ENCODE data around the gene ETV3. TPM values are rescaled to one million over a fixed set of nuclear protein-coding genes. Genes with fewer than 3 reads are reported as not detected.

Gene ETV3
- polyA plus RNA-seq, 1 donor: 13.7 TPM

DNA sequence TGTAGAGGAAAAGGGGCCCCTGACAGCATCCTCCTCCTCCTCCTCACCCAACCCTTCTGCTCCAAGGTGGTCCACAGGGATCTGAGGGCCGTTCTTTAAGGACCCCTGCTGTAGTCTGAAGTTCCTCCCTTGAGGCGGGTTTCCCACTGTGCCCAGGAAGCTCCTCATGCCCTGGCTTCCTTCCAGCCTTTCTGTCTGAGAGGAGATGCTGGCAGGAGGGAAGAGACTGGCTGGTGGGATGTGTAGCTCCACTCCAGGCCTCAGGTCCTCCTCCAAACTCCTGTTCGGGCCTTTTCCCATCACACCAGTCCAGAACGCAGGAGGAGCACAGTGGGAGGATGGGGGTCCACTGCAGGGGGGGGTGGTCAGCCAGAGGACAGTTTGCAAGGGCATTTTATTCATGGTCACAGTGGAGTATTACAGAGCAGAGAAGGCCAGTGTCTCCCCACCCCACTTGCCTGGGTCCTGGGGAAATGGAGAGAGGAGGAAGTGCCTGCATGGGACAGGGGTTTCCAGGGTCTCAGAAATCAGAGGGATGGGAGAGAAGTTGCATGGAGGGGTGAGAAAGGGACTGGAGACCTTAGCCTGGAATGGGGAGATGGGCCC is 46.4 kb downstream of the ETV3 start:
- no peak for DNase-seq (ENCODE audit: low read depth)

DNA sequence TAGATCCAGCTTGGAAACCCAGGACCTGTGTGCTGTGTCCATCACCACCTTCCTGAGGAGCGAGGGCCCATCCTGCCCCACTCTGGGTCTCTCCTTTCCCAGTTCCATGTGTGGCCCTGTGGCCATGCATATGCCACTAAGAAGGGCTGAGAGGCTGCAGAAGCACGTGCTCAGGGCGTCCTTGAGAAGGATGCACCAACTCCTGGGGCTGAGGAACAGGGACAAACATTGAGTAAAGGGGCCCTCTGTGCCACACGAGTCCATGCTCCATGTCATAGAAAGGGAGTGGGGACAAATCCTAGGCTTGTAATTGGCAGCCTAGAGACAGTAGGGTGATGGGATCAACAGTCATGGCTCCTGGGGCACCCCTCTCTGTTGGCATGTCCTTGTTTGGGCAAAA is 47.0 kb downstream of the ETV3 start:
- DNase-seq (ENCODE audit: low read depth): no peak

DNA sequence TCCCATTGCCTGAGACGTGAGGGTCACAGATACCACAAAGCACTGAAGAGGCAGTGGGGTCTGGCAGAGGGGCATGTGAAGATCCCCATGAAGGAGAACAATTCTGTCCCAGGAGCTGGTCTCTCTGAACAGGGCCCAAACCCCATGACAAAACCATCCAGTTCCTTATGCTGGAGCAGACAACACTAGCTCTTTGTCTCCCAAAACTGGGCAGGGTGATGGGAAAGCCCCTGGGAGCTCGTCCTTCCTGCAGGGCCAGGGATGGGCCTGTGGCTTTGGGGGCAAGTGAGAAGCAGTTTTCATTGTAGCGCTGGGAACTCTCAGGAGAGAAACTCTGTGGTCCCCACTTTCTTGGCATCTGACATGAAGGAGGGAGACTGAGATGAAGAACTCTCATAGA is 47.4 kb downstream of the ETV3 start:
- DNase-seq (ENCODE audit: low read depth): no peak

DNA sequence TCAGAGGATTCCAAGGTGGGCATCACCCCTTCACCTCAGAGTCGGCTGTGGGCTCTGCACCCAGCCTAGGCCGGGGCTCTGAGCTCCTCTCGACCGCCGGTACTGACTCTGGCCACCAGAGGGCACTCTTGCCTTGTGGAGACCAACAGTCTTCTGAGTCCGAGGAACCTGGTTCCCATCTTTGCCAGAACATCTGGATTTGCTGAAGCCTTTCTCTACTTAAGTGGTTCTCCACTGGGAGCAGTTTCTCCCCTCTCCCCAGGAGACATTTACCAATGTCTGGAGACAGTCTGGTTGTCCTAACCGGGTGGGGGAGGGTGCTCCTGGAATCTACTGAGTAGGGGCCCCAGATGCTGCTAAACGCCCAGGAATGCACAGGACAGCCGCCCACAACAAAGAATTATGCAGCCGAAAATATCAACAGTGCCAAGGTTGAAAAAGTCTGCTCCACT is 48.0 kb downstream of the ETV3 start:
- peak; percentile 84 for DNase-seq (ENCODE audit: low read depth)

DNA sequence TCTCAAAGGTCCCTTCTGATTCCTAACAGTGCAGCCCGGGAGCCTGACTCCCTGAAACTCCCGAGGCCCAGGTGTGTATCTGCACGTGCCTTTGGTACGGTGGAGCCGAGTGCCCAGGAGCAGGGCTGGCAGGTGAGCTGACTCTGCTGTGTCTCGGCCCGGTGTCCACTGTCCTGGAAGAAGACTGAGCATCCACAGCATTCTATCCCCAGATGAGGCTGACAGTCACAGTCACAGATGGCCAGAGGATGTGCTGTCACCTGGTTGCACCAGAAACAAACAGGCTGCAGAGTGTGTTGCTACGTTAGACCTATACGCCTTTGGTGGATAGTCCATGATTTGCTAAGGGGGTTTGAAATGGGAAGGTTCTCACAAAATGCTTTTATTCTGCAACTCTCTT is 48.4 kb downstream of the ETV3 start:
- DNase-seq (ENCODE audit: low read depth): no peak

DNA sequence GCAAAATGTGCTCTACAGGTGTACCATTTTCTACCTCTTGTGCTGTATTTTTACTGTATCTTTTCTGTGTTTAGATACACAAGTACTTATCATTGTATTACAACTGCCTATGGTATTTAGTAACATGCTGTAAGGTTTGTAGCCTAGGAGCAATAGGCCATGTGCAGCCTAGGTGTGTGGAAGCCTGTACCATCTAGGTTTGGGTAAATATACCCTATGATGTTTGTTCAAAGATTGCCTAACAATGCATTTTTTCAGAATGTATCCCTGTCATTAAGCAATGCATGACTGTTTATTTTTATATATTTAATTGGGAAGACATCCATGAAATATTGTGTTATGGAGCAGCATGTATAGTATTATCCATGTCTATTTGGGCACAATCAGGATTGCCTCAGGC is 49.6 kb downstream of the ETV3 start:
- no peak for DNase-seq (ENCODE audit: low read depth)

DNA sequence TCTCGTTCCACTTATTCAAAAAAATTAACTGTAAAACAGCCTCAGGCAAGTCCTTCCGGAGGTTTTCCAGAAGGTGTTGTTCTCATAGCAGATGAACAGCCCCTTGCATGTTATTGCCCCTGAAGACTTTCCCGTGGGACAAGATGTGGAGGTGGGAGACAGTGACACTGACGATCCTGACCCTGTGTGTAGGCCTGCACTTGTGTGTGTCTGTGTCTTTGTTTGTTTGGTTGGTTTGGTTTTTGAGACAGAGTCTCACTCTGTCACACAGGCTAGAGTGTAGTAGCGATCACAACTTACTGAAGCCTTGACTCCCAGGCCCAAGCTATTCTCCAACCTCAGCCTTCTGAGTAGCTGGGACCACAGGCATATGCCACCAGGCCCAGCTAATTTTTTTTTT is 51.2 kb downstream of the ETV3 start:
- no peak for DNase-seq (ENCODE audit: low read depth)

DNA sequence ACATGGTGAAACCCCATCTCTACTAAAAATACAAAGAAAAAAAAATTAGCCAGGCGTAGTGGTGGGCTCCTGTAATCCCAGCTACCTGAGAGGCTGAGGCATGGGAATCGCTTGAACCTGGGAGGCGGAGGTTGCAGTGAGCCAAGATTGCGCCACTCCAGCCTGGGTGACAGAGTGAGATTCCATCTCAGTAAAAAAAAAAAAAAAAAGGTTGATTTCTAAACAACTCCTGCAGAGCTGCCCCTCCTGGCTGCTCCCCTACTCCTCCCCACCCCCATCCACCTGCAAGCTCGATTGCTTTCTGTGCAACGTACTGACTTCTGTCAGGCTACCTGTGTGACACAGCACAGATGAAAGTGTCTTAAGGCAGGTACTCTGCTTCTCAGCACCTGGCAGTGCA is 51.9 kb downstream of the ETV3 start:
- no peak for DNase-seq (ENCODE audit: low read depth)

DNA sequence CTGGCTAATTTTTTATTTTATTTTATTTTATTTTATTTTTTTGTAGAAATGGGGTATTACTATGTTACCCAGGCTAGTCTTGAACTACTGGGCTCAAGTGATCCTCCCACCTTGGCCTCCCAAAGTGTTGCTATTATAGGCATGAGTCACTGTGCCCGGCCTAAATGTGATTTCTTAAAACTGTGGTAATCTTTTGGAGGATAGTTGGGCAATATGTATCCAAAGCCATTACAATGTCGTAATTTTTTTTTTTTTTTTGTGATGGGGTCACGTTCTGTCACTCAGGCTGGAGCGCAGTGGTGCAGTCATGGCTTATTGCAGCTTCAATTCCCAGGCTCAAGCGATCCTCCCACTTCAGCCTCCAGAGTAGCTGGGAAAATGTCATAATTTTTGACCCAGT is 52.8 kb downstream of the ETV3 start:
- no peak for DNase-seq (ENCODE audit: low read depth)

DNA sequence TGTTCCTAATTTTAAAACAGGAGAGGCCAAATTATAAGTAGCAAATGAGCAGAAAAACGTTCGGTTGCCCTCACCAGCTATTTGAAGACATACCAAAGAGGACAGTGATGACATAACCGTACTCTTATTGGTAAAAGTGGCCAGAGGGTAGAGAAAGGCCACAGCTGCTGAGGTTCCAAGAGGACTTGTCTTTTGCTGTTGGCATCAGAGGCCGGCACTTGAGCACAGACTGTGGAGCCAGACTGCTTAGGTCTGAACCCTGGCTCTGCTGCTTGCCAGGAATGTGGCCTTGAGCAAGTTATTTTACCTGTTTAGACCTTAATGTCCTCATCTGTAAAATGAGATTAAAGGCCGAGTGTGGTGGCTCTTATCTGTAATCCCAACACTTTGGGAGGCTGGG is 53.5 kb downstream of the ETV3 start:
- DNase-seq (ENCODE audit: low read depth): no peak

DNA sequence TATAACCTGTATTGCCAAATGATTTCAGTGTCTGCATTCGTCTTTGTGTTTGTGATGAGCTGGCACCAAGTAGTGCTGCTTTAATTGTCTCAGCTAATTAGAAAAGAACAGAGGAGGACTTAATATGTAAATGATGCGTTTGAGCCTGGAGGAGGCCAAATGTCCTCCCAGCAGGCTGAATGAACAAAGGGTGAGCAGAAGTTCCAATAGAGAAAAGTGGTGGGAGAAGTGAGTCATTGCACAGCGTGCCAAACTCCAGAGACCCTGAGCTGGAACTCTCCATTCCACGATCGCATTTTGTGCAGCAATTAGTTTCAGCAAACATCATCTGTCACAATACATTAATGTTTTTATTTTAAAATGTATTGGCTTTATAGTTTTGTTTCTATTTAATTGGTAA is 56.5 kb downstream of the ETV3 start:
- no peak for DNase-seq (ENCODE audit: low read depth)

DNA sequence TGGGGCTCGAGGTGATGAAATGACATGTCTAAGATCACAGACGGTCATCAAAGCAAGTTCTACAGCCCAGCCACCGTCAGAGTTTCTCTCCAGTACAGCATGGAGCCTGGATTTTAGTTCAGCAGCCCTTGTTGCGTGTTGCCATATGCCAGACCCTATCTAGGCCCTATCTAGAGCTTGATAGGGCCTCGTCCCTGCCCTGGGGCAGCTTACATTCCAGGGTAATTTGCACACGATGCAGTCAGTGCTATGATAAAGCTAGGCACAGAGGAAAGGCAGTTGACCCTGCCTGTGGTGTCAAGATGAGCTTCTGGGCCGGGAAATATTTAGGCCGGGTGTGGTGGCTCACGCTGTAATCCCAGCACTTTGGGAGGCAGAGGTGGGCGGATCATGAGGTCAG is 57.5 kb downstream of the ETV3 start:
- DNase-seq (ENCODE audit: low read depth): no peak

DNA sequence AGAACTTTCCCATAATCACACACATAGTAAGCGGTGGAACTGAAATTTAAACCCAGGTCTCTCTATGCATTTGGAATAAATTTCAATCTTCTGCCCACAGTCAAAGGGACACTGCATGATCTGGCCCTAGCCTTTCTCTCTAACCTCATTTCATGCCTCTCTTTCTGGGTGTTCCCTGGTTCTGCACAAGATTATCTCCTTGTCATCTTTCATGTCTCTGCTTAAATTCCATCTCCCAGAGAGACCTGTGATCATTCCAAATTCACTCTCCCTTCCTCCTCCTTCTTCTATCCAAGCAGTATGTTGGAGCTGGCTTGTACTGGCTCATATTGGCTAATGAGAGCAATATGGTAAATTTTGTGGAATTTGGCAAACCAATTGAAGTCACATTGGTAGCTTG is 60.8 kb downstream of the ETV3 start:
- DNase-seq (ENCODE audit: low read depth): no peak

DNA sequence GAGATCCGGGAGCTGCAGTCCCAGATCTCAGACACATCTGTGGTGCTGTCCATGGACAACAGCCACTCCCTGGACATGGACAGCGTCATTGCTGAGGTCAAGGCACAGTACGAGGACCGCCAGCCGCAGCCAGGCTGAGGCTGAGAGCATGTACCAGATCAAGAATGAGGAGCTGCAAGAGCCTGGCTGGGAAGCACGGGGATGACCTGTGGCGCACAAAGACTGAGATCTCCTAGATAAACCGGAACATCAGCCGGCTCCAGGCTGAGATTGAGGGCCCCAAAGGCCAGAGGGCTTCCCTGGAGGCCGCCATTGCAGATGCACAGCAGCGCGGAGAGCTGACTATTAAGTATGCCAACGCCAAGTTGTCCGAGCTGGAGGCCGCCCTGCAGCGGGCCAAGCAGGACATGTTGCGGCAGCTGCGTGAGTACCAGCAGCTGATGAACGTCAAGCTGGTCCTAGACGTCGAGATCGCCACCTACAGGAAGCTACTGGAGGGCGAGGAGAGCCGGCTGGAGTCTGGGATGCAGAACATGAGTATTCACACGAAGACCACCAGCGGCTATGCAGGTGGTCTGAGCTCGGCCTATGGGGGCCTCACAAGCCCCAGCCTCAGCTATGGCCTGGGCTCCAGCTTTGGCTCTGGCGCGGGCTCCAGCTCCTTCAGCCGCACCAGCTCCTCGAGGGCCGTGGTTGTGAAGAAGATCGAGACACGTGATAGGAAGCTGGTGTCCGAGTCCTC is 64.1 kb downstream of the ETV3 start:
- DNase-seq (ENCODE audit: low read depth): peak; percentile 34

Other genes with a start within 250 kb of the ETV3 start
- 21.1 TPM for gene PEAR1, start 244.7 kb downstream of the ETV3 start, polyA plus RNA-seq (ENCODE audit: insufficient read length)
- gene LRRC71, start 217.8 kb downstream of the ETV3 start, polyA plus RNA-seq (ENCODE audit: insufficient read length): 1.2 TPM
- 20.0 TPM for gene ARHGEF11, start 92.7 kb downstream of the ETV3 start, polyA plus RNA-seq (ENCODE audit: insufficient read length)
- not detected for gene ETV3L, start 38.6 kb downstream of the ETV3 start, polyA plus RNA-seq (ENCODE audit: insufficient read length)

All from forelimb muscle (tissue), 1 donor.